ENCODE data around the gene SERPINA5.
"Not testable (repeated sequence)": the region's sequence is repeated elsewhere in the genome, so short reads cannot be mapped to it uniquely, and the experiment has no call there.

SERPINA5 gene

DNA sequence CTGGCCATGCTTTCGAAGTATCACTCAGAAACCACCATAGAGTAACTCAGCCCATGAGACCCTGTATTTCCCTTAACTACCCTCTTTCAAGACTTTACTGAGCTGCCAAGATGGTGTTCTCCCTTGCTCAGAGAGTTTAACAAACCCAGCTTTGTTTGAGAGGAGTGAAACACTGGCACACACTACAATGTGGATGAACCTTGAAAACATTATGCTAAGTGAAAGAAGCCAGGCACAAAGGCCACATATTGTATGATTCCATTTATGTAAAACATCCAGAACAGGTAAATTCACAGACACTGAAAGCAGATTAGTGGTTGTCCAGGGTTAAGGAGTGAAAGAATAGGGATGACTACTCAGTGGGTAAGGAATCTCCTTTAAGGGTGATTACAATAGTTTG is 49.8 kb downstream of the SERPINA5 start:
- Mint-ChIP-seq H3K4me1 (no peaks in the 10 kb centered on the region), H3K9me3 (no peaks in the 10 kb centered on the region), H3K4me3 (no peak overlapping the region), H3K36me3 (ENCODE audit: insufficient read depth) (no peaks in the 10 kb centered on the region), H3K27ac (ENCODE audit: low read depth) (no peak overlapping the region), H3K27me3 (peaks cover 41% of the 10 kb centered on the region)
- no peak for ATAC-seq (replicated peaks; ENCODE audit: extremely low read depth, poor library complexity, severe bottlenecking)
- no peak for DNase-seq (ENCODE audit: low spot score in 2 of 2)

DNA sequence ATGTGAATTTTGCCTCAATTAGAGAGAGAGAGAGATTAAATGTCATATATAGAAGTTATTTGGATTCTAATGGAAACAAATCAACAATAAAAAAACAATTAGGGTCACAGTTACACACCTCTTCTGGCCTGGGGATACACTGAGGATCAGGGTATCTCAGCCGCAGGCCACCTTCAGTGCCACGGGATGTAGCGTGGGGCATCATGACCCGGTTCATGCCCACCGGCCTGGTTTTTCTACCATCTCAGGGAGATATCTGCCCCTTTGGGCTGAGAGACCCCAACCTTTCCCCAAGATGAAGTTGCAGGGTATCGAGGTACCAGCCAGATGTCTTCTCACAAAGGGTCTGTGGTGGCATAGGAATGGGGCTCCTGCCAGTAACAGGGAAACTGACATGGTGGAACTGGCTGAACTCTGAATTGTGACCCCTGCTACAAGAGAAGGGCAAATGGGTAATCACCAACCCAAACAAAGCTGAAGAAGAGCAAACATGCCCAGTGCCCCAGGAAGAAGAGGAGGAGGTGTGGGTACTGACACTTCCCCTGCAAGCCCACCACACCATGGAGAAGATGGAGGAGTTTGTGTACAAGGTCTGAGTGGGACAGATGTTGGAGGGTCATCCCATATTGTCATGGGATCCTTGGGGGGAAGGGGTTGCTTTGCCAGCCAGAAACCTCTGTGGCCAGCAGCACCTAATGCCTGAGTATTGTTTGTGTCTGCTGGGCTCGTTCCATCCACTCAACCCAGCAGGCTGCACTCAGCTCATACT is 50.5 kb downstream of the SERPINA5 start:
- Mint-ChIP-seq H3K27me3 (peaks cover 41% of the 10 kb centered on the region), H3K27ac (ENCODE audit: low read depth) (no peak overlapping the region), H3K9me3 (no peaks in the 10 kb centered on the region), H3K4me1 (no peaks in the 10 kb centered on the region), H3K36me3 (ENCODE audit: insufficient read depth) (no peaks in the 10 kb centered on the region), H3K4me3 (no peak overlapping the region)
- ATAC-seq (replicated peaks; ENCODE audit: extremely low read depth, poor library complexity, severe bottlenecking), result no peak
- no peak for DNase-seq (ENCODE audit: low spot score in 2 of 2)

DNA sequence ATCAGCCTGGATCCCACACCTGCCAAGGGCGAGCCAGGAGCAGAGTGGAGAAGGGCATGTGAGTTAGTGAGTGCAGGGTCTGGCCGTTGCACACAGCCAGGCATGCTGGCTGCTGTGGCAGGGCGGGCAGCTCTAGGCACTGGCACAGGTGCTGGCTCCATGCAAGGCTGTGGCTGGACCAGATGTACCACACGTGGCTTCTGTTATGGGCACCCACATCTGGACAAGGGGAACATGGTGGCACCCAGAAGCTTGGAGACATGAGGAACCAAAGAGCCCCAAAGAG is 51.0 kb downstream of the SERPINA5 start:
- no peak for DNase-seq (ENCODE audit: low spot score in 2 of 2)
- Mint-ChIP-seq H3K36me3 (ENCODE audit: insufficient read depth) (no peaks in the 10 kb centered on the region), H3K9me3 (no peaks in the 10 kb centered on the region), H3K27me3 (peaks cover 36% of the 10 kb centered on the region), H3K4me3 (no peak overlapping the region), H3K27ac (ENCODE audit: low read depth) (no peak overlapping the region), H3K4me1 (no peaks in the 10 kb centered on the region)
- no peak for ATAC-seq (replicated peaks; ENCODE audit: extremely low read depth, poor library complexity, severe bottlenecking)

DNA sequence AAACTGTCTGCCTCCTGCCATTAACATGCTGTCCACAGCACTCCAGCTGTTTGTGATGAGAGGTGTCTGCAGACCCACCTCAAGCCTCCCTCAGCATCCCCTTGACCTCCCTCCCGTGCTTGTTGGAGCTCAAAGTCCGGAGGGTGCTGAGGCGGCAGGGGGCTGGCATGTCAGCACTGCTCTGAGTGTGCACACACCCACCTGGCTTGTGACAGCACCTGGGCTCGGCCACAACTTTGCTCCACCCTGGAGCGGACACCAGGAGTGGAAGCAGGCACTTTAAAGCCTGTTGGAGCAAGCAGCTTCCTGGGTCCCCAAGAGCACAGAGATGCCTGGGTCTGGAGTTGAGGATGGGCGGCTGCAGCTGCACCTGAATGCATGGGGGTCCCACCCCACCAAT is 51.9 kb downstream of the SERPINA5 start:
- Mint-ChIP-seq H3K27me3 (peaks cover 30% of the 10 kb centered on the region), H3K4me3 (no peak overlapping the region), H3K36me3 (ENCODE audit: insufficient read depth) (no peaks in the 10 kb centered on the region), H3K27ac (ENCODE audit: low read depth) (no peak overlapping the region), H3K9me3 (no peaks in the 10 kb centered on the region), H3K4me1 (no peaks in the 10 kb centered on the region)
- DNase-seq (ENCODE audit: low spot score in 2 of 2) (no peak), ATAC-seq (replicated peaks; ENCODE audit: extremely low read depth, poor library complexity, severe bottlenecking) (no peak)

DNA sequence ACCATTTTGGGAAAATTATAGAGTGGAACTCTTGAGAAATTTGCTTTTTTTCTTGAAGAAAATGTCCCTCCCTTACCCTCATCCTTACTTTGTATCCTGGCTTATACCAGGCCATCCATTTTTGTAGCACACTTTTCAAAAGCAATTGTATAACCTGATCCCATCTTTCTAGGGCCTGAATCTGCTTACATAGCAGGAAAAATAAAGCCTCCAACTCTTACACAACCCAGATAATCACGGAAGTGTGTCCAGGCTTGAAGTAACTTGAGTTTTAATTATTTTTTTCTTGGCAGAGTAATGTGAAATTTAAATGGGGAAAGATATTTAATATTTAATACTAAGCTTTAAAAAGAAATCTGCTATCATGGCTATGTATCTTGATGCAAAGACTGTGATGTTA is 53.9 kb downstream of the SERPINA5 start:
- Mint-ChIP-seq H3K27me3 (peaks cover 17% of the 10 kb centered on the region), H3K4me3 (no peak overlapping the region), H3K4me1 (no peaks in the 10 kb centered on the region), H3K36me3 (ENCODE audit: insufficient read depth) (no peaks in the 10 kb centered on the region), H3K9me3 (no peaks in the 10 kb centered on the region), H3K27ac (ENCODE audit: low read depth) (no peak overlapping the region)
- no peak for ATAC-seq (replicated peaks; ENCODE audit: extremely low read depth, poor library complexity, severe bottlenecking)
- no peak for DNase-seq (ENCODE audit: low spot score in 2 of 2)

DNA sequence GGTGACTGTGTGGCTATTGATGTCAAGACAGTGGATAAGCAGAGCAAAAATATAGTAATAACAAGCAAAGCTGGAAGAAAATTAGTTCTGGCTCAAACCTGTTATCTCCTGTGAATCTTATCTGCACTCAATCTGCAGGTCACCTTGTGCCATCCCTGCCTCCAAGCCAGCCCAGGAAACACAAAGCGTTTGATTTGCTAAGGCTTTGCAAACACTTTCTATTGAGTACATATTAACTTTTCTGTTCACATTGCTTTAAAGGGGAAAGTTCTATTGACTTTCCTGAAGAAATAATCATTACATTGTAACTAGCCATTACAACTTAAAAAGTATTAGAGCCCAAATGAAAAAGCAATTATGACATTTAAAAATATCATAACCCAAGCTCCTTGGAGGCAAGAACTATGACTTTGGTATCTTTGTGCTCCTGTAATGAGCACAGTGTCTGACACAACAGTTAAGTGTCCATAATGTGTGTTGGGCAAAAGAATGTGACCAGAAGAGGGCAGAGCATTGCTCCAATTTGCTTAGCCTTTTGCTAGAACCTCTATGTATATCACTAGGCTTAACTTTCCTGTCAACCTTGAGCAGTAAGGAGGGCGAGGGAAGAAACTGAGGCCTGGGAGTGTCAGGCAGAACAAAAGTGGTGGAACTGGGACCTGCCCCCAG is 55.7 kb downstream of the SERPINA5 start:
- no peak overlapping the region for H3K27ac Mint-ChIP-seq (ENCODE audit: low read depth)
- ATAC-seq (replicated peaks; ENCODE audit: extremely low read depth, poor library complexity, severe bottlenecking), result no peak
- H3K27me3 Mint-ChIP-seq, result peaks cover 4% of the 10 kb centered on the region
- no peaks in the 10 kb centered on the region for H3K4me1 Mint-ChIP-seq
- H3K36me3 Mint-ChIP-seq (ENCODE audit: insufficient read depth), result no peaks in the 10 kb centered on the region
- no peak for DNase-seq (ENCODE audit: low spot score in 2 of 2)
- H3K9me3 Mint-ChIP-seq, result no peaks in the 10 kb centered on the region
- H3K4me3 Mint-ChIP-seq, result no peak overlapping the region

DNA sequence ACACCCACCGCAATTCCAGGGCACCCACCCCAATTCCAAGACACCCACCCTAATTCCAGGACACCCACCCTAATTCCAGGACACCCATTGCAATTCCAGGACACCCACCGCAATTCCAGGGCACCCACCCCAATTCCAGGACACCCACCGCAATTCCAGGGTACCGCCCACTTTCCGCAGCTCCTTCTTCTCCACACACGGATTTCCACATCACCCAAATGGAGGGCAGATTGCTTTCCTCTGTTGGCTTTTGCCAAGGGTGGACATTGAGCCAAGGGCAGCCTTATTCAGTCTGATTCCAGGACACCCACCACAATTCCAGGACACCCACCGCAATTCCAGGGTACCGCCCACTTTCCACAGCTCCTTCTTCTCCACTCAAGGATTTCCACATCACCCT is 56.6 kb downstream of the SERPINA5 start:
- not testable (repeated sequence) for H3K36me3 Mint-ChIP-seq (ENCODE audit: insufficient read depth); H3K27ac Mint-ChIP-seq (ENCODE audit: low read depth); H3K27me3 Mint-ChIP-seq; DNase-seq (ENCODE audit: low spot score in 2 of 2); H3K4me3 Mint-ChIP-seq; H3K9me3 Mint-ChIP-seq; ATAC-seq (replicated peaks; ENCODE audit: extremely low read depth, poor library complexity, severe bottlenecking); H3K4me1 Mint-ChIP-seq

DNA sequence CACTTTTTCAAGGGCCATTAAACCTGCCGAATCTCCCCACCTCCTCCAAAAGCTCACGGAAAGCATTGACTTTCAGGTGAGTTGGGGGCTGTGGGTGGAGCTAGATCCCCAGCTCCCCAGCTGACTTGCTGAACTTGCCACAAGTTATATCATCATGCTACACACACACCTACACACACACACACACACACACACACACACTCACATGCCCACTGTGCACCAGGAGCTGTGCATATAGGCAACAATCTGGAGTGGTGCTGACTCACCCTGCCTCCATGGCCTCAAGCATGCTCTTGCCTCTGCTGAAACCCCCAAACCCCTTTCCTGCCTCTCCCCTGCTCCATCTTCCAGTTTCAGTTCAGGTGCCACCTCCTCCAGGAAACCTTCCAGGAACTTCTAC is 57.1 kb downstream of the SERPINA5 start:
- H3K36me3 Mint-ChIP-seq (ENCODE audit: insufficient read depth), result no peaks in the 10 kb centered on the region
- no peaks in the 10 kb centered on the region for H3K9me3 Mint-ChIP-seq
- ATAC-seq (replicated peaks; ENCODE audit: extremely low read depth, poor library complexity, severe bottlenecking) (no peak), DNase-seq (ENCODE audit: low spot score in 2 of 2) (no peak)
- H3K4me3 Mint-ChIP-seq, result no peak overlapping the region
- H3K27me3 Mint-ChIP-seq, result no peaks in the 10 kb centered on the region
- H3K4me1 Mint-ChIP-seq, result no peaks in the 10 kb centered on the region
- H3K27ac Mint-ChIP-seq (ENCODE audit: low read depth), result no peak overlapping the region

DNA sequence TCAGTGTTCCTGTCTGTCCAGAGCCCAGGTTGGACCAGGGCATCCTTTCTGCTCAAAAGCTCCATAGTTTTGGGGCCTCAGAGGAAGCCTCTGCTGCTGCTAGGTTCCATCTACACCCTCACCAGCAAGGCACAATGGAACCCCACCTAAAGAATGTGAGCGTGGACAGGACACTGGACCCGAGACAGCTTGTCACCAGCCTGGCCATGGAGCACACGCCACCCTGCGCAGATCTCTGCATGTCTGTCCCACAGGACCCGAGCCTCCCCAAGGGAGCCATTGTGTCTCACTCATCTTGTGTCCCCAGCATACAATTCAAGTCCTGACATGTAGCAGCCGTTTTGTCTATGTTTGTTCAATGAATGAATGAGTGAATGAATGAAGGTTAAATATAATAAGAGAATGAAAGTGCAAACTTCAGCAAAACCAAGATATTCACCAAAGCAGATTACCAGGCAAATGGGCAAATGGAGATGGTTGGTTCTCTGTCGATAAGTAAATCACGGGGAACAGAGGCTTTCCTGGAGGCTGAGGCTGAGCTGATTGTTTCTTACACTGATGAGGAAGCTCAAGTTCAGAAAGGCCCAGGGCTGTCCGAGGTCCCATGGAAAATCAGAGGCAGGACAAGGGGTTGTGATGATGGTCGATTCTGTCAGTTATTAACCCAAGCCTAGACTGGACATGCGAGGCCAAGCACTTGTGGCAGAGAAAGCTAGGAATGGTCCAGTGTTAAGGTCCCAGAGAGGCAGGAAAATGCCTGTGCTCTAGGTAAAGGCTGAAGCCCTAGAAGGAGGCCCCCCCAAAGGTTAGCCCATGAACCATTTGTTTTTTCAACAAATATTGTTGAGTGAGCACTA is 58.0 kb downstream of the SERPINA5 start:
- Mint-ChIP-seq H3K27me3 (peaks cover 5% of the 10 kb centered on the region), H3K4me3 (no peak overlapping the region), H3K27ac (ENCODE audit: low read depth) (no peak overlapping the region), H3K36me3 (ENCODE audit: insufficient read depth) (no peaks in the 10 kb centered on the region), H3K9me3 (no peaks in the 10 kb centered on the region), H3K4me1 (no peaks in the 10 kb centered on the region)
- DNase-seq (ENCODE audit: low spot score in 2 of 2) (no peak), ATAC-seq (replicated peaks; ENCODE audit: extremely low read depth, poor library complexity, severe bottlenecking) (no peak)

DNA sequence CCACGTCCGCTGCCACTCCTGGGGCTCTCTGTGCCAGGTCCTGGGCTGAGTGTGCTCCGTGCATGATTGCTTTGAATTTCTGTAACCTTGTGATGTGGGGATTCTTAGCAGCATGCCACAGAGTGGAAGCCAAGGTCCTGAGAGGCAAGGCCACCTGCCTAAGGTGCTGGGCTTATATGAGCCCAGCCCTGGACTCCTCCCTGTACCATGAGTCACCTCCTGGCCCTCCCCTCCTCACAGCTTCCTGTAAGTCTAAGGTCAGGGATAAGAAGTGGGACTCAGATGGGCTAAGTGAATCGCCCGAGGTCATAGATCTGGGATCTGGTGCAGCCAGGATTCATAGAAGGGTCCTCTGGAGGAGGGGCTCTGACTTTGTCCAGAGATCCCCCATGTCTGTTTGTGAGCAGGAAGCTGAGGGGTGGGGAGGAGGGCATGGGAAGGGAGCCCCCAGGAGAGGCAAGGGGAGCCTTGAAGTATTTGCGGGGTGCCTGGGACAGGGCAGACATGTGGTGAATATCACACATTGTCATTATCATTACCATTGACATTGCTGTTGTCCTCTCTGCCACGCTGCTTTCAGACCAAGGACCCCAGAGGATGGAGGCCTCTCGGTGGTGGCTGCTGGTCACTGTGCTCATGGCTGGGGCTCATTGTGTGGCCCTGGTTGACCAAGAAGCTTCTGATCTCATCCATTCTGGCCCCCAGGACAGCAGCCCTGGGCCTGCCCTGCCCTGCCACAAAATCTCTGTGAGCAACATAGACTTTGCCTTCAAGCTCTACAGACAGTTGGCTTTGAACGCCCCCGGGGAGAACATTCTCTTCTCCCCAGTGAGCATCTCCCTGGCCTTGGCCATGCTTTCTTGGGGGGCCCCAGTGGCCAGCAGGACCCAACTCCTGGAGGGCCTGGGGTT is 59.8 kb downstream of the SERPINA5 start:
- Mint-ChIP-seq H3K4me3 (no peak overlapping the region), H3K4me1 (no peaks in the 10 kb centered on the region), H3K9me3 (peaks cover 7% of the 10 kb centered on the region), H3K27ac (ENCODE audit: low read depth) (no peak overlapping the region), H3K27me3 (peaks cover 21% of the 10 kb centered on the region), H3K36me3 (ENCODE audit: insufficient read depth) (no peaks in the 10 kb centered on the region)
- ATAC-seq (replicated peaks; ENCODE audit: extremely low read depth, poor library complexity, severe bottlenecking) (no peak), DNase-seq (ENCODE audit: low spot score in 2 of 2) (no peak)

DNA sequence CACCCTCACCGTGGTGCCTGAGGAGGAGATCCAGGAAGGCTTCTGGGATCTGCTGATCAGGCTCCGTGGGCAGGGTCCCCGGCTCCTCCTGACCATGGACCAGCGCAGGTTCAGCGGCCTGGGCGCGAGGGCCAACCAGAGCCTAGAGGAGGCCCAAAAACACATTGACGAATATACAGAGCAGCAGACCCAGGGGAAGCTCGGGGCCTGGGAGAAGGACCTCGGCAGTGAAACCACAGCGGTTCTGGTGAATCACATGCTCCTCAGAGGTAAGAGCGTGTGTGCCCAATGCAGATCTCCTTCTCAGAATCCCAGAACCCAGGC is 60.4 kb downstream of the SERPINA5 start:
- no peak for DNase-seq (ENCODE audit: low spot score in 2 of 2)
- Mint-ChIP-seq H3K4me3 (no peak overlapping the region), H3K27me3 (peaks cover 21% of the 10 kb centered on the region), H3K36me3 (ENCODE audit: insufficient read depth) (no peaks in the 10 kb centered on the region), H3K9me3 (peaks cover 7% of the 10 kb centered on the region), H3K4me1 (no peaks in the 10 kb centered on the region), H3K27ac (ENCODE audit: low read depth) (no peak overlapping the region)
- no peak for ATAC-seq (replicated peaks; ENCODE audit: extremely low read depth, poor library complexity, severe bottlenecking)

Data from central memory CD8-positive, alpha-beta T cell (primary cell).